Amniotic epithelial cell (primary cell): ENCODE data around the gene USF1.
"Not testable (repeated sequence)": the region's sequence is repeated elsewhere in the genome, so short reads cannot be mapped to it uniquely, and the experiment has no call there.

Experiments
- DNase-seq: peaks from one replicate; pipeline ENCODE4 v3.0.0-alpha.2; 2010; ENCODE audit warnings: low read depth

The USF1 gene

GRCh38 chr1:161019111-161019660, 26.6 kb downstream of the USF1 start:
- not testable (repeated sequence) for DNase-seq

- no peak for DNase-seq
Observed at GRCh38 chr1:161018631-161018930, 27.2 kb downstream of the USF1 start.

- DNase-seq = no peak
Observed at GRCh38 chr1:161017756-161018630, 27.8 kb downstream of the USF1 start.

- not testable (repeated sequence) for DNase-seq
Observed at GRCh38 chr1:161017181-161017580, 28.6 kb downstream of the USF1 start.

- peak; percentile 72 for DNase-seq
Observed at GRCh38 chr1:161016683-161017082, 29.1 kb downstream of the USF1 start.

- peak; percentile 99 for DNase-seq
Observed at GRCh38 chr1:161013488-161014230, 32.1 kb downstream of the USF1 start.

GRCh38 chr1:161013131-161013487, 32.7 kb downstream of the USF1 start:
- peak; percentile 69 for DNase-seq

- no peak for DNase-seq
Observed at GRCh38 chr1:161012420-161012819, 33.4 kb downstream of the USF1 start.

GRCh38 chr1:161009602-161010211, 36.1 kb downstream of the USF1 start:
- no peak for DNase-seq

- DNase-seq = peak; percentile 97
Observed at GRCh38 chr1:161008869-161009510, 36.8 kb downstream of the USF1 start.

- no peak for DNase-seq
Observed at GRCh38 chr1:161007369-161007768, 38.4 kb downstream of the USF1 start.

- no peak for DNase-seq
Observed at GRCh38 chr1:161006563-161006962, 39.2 kb downstream of the USF1 start.

GRCh38 chr1:161001525-161001924, 44.3 kb downstream of the USF1 start:
- no peak for DNase-seq

GRCh38 chr1:161000736-161001480, 44.9 kb downstream of the USF1 start:
- DNase-seq = no peak

GRCh38 chr1:160999376-160999775, 46.4 kb downstream of the USF1 start:
- DNase-seq = no peak

GRCh38 chr1:160997323-160998038, 48.3 kb downstream of the USF1 start:
- peak; percentile 87 for DNase-seq

- peak; percentile 87 for DNase-seq
Observed at GRCh38 chr1:160996178-160996577, 49.6 kb downstream of the USF1 start.

GRCh38 chr1:160993544-160994193, 52.1 kb downstream of the USF1 start:
- DNase-seq = peak; percentile 95

GRCh38 chr1:160992036-160992435, 53.7 kb downstream of the USF1 start:
- not testable (repeated sequence) for DNase-seq
